Activated naive CD4-positive, alpha-beta T cell treated with anti-CD3 and anti-CD28 coated beads, Interleukin-2, amount 50 U/mL, for 16 hours (primary cell): ENCODE measurements around the gene GPA33.

ENCODE experiments used
- DNase-seq: peaks from one replicate; pipeline ENCODE4 v3.0.0-alpha.2; 2020

Gene GPA33, protein sequence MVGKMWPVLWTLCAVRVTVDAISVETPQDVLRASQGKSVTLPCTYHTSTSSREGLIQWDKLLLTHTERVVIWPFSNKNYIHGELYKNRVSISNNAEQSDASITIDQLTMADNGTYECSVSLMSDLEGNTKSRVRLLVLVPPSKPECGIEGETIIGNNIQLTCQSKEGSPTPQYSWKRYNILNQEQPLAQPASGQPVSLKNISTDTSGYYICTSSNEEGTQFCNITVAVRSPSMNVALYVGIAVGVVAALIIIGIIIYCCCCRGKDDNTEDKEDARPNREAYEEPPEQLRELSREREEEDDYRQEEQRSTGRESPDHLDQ

DNA sequence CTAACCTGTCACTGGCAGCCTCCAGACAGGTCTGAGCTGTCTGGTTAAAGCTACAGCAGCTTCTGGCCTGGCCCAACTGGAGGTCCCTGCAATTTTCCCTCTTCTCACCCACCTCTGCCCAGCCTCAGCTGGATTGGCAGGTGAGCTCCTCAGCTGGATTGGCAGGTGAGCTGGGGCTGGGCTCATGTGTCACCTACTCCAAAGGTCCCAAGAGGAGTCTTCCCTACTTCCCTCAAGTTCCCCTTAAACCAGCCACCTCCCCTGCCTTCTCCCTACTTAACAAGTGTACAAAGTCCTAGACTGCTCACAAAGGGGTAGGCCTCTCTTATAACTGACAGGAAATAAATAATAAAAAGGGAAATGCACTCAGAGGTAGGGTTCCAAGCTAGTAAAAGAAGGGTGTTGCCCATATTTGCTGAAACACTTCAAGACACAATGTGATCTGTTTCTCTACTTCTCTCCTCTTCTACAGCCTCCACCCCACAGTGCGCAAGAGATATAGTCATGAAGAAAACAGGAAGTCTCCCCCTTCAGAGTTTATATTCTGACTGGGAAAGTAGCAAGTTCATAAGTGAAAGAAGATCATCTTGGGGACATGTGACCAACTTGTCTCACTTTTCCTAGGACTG lies at the start of gene GPA33:
Gene GPA33, minus strand, starts transcription at position 64 of the 629 bp plus-strand sequence. CDS start 90 bp downstream, outside the sequence.
- DNase-seq: no peak

DNA sequence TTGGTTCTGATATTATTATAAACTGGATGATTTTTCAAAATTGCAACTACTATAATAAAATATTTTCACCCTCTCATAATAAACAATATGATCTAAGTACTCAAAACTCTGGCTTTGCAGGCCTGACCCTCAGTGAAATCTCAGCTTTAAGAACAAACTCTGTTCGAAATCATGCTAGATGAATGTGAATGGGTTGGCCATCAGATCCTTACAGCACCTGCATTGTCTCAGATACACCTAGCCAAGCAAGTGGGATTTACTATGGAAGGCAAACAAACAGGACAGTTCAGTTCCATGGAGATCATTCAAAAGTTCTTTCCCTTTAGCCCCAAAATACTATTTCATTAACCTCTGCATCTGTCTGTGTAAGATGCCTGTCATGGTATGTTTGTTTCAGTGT lies 48.5 kb upstream of the GPA33 start:
- no peak for DNase-seq

DNA sequence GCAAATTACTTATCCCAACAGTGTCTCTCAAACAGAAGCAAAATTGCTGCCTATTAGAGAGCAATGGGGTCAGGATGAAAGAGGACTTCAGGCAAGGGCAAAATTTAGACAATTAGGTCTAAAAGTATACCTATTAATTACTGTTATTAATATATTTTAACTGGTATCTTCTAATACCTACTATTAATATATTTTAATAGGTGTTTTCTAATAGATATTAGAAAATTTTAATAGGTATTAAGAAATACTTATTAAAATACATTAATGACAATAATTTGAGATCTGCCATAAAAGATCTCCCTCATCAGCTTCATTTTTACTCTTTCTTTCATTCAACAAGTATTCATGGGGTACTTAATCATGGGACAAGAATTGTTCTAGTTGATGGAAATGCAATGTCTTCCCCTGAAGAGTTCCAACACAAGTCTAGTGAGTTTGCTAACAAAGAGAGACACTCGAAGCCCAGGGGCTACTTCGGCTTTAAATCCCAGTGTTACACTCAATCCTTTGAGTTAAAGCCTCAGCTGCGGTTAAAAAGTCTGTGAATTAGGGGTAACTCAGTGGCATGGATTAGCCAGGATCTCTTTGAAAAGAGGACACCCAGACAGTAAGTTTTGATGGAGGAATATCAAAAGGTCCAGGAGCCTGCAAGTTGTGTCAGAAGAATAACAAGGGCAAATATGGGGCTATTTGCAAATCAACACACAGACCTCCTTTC lies 47.8 kb upstream of the GPA33 start:
- no peak for DNase-seq

- DNase-seq: no peak
These were observed 47.2 kb upstream of the GPA33 start for GRCh38 chr1:167137332-167137781.

DNA sequence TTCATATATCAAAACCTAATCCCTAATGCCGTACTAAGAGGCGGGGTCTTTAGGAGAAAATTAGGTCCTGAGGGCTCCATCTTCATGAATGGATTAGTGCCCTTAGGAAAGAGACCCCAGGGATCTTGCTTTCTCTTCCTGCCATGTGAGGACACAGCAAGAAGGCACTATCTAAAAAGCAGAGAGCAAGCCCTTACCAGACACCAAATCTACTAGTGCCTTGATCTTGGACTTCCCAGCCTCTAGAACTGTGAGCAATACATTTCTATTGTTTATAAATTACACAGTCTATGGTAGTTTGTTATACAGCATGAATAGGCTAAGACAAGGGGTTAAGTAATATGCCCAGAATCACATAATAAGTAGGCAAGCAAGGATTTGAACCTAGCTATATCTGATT lies 46.6 kb upstream of the GPA33 start:
- no peak for DNase-seq

GRCh38 chr1:167136191-167136614 lies 46.0 kb upstream of the GPA33 start:
- DNase-seq: no peak

GRCh38 chr1:167135281-167135840 lies 45.2 kb upstream of the GPA33 start:
- no peak for DNase-seq

DNA sequence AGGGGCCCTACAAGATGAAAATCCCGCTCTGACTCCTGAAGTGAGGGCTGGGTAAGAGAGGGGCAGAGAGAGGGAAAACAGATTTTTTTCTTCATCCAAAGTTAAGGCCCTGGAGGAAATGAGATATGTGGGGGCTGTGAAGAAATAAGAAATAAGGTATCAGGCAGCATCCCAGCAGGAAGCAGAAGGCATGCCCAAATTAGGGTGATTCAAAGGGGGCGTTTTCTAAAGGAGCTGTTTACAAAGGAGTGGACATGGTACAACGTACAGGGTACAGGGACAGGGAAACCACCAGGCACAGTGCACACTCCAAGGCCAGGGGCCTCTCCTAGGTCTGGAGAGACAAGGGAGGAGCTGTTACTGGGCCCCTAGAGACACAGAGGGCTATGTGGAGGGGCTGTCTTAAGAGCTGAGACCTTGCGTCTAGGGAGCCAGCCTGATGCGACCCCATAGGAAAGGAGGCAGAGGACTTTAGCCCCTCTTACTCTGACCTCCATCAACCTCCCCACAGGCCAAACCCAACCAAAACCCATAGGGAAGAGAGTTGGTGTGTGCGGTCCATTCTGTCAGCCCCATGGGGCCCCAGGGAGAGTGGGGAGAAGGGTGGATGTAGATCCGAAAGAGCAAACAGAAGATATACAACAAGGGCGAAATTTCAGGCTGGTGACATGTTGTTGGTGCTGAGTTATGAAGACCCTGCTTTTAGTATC lies 42.3 kb upstream of the GPA33 start:
- DNase-seq: no peak

- no peak for DNase-seq
These were observed 40.8 kb upstream of the GPA33 start for GRCh38 chr1:167130829-167131510.

DNA sequence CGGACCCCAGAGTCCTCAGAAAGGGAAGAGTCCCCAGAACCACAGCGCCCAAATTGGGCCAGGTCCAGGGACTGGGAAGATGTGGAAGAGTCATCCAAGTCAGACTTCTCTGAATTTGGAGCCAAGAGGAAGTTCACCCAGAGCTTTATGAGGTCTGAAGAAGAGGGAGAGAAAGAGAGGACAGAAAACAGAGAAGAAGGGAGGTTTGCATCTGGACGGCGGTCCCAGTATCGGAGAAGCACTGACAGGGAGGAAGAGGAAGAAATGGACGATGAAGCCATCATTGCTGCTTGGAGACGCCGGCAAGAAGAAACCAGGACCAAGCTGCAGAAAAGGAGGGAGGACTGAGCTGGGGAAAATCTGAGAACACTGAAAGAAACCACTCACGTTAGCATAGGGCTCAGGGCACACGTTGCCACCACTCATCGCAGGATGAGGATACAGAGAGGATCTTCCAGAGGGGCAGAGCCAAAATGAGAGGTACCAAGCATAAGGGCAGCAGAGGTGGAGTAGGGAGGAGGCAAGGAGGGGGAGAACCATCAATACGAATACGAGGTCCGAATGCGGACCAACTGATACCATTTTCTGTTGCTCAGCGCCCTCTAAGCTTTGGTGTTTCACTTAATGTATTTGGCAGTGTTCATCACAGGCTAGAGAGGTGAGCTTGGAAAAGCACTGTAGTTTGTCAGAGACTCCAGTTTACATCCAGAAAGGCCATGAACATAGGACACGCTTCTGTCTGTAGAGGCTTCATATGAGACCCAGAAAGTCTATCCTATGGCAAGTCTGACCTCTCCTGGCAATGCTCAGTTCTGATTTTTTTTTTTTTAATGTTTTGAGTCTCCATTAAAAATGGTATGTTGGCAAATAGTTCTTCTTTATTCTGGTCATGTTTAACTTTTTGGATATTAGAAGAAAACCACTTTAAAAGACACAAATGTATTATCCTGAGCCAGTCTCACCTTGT lies 38.4 kb upstream of the GPA33 start:
- no peak for DNase-seq

DNA sequence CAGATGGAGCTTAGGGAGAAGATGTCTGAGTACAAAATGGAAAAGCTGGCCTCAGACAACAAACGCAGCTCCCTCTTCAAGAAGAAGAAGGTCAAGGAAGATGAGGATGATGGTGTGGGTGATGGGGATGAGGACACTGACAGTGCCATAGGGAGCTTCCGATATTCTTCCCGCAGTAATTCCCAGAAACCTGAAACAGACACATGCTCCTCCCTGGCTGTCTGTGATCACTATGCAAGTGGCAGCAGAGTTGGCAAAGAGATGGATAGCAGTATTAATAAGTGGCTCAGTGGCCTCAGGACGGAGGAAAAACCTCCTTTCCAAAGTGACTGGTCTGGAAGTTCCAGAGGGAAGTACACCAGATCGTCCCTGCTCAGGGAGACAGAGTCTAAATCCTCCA lies 37.5 kb upstream of the GPA33 start:
- no peak for DNase-seq

DNA sequence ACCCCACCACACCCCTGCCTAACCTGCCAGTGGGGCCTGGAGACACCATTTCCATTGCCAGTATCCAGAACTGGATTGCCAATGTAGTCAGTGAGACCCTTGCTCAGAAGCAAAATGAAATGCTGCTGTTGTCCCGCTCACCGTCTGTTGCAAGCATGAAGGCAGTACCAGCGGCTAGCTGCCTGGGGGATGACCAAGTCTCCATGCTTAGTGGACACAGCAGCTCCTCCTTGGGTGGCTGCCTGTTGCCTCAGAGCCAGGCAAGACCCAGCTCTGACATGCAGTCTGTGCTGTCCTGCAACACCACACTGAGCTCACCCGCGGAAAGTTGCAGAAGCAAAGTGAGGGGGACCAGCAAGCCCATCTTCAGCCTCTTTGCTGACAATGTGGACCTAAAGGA lies 37.1 kb upstream of the GPA33 start:
- DNase-seq: no peak

- DNase-seq: no peak
These were observed 36.6 kb upstream of the GPA33 start for GRCh38 chr1:167126811-167127210.

GRCh38 chr1:167126317-167126716 lies 36.1 kb upstream of the GPA33 start:
- no peak for DNase-seq

GRCh38 chr1:167122568-167122967 lies 32.4 kb upstream of the GPA33 start:
- no peak for DNase-seq

- no peak for DNase-seq
These were observed 31.9 kb upstream of the GPA33 start for GRCh38 chr1:167122121-167122480.

- DNase-seq: peak; percentile 39
These were observed 31.4 kb upstream of the GPA33 start for GRCh38 chr1:167121375-167122120.

DNA sequence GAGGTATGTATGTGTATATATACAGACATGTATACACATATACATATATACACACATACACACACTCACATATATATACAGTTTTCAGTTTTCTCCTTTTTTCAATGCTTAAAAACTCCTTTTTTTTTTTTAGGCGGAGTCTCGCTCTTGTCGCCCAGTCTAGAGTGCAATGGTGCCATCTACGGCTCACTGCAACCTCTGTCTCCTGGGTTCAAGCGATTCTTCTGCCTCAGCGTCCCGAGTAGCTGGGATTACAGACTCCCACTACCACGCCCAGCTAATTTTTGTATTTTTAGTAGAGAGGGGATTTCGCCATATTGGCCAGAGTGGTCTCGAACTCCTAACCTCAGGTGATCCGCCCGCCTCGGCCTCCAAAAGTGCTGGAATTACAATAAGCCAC lies 30.7 kb upstream of the GPA33 start:
- DNase-seq: peak; percentile 19

GRCh38 chr1:167119696-167120095 lies 29.5 kb upstream of the GPA33 start:
- no peak for DNase-seq

DNA sequence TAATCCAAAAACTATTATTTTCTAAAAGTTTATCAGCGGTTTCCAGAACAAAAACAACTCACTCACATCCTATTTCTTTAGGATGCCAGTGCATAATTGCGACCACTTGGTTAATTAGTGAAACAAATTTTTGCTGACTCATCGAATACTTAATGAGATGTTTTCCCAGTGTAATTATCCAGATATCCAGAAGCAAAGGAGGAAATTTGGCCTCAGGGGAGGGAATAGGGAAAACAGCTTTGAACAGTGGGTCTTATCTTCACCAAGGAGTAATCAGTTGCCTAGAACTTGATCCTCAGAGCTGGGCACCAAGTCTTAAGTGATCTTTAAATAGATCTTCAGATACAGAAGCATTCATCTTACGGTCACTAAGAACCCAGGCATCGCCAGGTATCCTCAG lies 28.0 kb upstream of the GPA33 start:
- DNase-seq: no peak
